ENCODE measurements around the gene ALG14.
"Not testable (repeated sequence)": the region's sequence is repeated elsewhere in the genome, so short reads cannot be mapped to it uniquely, and the experiment has no call there.

The ALG14 gene

GRCh38 chr1:95005584-95005983, 67.2 kb downstream of the ALG14 start:
- DNase-seq (ENCODE audit: low spot score) = no peak

DNA sequence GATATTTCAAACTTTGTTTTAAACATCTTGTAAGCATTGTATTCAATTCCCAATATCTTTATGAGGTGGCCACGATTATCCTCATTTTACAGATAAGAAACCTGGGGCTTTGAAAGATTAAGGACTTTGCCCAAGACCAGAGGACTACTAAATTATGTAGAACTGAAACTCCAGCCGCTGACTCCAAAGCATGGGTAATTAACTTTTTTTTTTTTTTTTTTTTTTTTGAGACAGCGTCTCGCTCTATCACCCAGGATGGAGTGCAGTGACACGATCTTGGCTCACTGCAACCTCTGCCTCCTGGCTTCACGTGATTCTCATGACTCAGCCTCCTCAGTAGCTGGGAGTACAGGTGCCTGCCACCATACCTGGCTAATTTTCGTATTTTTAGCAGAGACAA, 68.7 kb downstream of the ALG14 start:
- DNase-seq (ENCODE audit: low spot score) = no peak

DNA sequence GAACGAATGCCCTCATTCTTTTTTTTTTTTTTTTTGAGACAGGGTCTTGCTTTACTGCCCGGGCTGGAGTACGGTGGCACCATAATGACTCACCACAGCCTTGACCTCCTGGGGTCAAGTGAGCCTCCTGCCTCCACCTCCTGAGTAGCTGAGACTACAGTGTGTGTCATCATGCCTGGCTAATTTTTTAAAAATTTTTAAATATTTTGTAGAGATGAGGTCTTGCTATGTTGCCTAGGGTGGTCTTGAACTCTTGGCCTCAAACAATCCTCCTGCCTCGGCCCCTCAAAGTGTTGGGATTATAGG, 69.4 kb downstream of the ALG14 start:
- no peak for DNase-seq (ENCODE audit: low spot score)

DNA sequence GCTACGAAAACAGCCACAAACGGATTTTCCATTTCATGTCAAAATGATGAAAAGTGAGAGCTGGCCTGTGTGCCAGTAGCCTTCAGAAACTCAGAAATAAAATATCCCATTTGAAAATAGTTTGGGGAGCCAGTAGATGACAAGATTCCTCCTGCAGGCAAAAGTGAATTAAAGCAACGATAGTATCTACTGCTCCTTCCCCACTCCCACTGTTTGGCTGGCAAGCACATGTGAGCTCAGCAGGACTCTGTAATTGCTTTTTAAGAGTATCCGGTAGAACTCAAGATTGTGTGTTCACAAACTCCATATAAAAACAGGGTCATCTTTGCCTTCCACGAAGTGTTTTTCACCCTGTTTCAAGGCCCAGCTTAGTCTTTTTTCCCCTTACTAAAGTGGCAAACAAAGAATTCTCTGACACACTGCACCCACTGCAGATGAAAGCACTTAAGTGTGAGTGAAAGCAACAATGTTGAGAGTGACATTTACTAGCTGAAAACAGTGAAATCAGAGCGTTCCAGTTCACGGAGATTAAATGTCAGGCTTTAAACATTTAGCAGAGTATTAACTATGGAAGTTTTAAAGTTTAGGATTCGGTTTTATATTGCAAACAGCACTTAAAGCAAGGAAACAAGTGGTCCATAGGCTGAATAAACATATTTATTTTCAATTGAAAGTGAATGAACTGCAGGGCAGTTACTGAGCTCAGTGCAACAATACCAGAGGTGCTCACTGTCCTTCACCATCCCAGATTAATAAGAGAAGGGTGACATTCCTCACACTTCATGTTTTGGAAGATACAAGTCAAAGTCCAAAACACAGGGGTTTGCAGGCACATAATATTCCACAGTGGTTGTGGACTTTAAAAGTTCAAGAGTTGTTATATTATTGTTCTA, 70.0 kb downstream of the ALG14 start:
- DNase-seq (ENCODE audit: low spot score) = peak; percentile 46

DNA sequence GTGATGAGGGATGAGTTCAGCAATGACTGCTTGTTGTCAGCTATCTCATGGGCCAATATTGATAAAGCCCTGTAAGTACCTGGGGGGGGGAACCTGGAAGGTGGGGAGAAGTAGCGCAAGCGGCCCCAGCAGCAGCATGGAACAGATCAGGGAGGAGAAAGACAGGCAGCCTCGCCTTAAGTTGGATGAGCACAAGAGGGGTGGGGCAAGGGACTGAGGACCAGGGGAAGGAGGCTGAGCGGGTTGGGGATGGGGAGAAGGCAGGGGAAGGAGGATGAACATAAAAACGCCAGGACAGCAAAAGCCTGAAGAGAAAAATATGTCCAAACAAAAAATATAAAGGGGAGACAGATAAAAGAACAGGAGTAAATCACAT, 70.6 kb downstream of the ALG14 start:
- no peak for DNase-seq (ENCODE audit: low spot score)

DNA sequence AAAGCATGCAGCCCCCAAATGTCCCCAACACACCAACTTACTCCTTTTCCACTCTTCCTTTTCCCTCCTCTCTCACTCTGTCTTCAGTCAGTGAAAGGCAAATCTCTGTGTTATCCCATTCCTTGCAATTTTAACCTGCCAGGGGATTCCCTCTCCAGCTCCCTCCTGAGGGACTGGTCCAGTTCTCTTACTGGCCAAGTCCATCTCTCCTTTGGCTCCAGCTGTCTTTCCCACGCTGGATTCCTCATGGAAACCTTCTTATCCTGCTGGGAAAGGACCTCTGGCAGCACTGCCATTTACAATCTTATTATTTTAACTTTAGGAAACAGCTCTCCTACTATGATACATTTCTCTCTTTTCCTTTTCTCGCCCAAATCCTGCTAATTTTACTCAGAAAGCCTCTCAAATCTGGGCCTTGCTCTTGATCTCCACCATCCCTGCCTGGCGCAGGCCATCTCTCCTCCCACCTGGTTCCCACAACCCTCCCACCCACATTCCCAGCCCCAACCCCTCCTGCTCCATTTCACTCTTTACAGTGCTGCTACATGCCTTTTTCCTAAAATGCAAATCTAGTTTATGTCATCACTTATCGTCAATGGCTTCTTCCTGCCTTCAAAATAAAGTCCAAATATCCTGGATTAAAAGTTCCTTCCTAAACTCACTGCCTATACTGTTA, 73.2 kb downstream of the ALG14 start:
- no peak for DNase-seq (ENCODE audit: low spot score)

DNA sequence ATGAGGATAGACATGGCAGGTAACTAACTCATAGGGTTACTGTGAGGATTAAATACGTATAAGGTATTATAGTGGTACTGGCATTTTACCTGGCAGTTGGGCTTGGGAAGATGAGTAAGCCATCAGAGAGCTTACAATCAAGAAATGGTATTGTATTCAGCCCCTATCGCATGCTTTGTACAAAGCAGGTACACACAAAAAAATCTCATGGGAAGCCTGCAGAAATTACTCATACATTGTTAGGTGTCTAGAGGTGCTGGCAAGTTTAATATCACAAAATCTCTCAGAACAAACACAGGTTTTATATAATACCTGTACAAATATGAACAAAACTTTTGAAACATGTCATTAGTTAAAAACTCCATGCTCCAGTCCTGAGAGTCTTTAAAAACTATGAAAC, 74.0 kb downstream of the ALG14 start:
- DNase-seq (ENCODE audit: low spot score) = no peak

DNA sequence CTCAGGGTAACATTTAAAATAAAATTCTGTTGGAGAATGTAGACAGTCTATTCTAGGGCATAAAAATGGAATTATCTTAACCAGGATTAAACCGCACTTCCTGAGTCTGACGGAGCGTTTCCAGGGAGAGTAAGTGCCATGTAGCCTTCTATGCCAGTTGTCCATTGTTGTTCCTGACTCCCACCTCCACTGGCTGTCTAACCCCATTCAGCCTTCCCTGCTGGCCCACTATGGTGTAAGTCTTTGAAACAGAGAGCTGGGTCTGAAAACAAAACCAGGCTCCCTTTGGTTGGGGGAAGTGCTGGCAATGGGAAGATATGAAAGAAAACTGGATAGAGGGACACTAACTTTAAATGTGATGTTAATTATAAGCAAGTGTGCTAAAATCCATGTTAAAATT, 74.6 kb downstream of the ALG14 start:
- no peak for DNase-seq (ENCODE audit: low spot score)

DNA sequence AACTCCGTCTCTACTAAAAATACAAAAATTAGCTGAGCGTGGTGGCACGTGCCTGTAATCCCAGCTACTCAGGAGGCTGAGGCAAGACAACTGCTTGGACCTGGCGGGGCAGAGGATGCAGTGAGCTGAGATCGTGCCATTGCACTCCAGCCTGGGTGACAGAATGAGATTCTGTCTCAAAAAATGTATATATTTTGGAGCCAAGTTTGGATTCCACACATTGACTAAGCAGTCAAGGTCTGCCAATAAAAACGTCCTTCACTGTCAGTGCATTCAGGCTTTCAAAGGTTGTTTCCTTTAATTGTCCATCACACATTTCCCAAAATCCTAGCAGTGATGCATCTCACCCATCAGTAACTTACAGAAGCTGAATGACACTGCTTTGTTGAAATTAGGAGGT, 77.2 kb downstream of the ALG14 start:
- DNase-seq (ENCODE audit: low spot score) = not testable (repeated sequence)

- no peak for DNase-seq (ENCODE audit: low spot score)
Measured at GRCh38 chr1:94994805-94995204, 77.9 kb downstream of the ALG14 start.

DNA sequence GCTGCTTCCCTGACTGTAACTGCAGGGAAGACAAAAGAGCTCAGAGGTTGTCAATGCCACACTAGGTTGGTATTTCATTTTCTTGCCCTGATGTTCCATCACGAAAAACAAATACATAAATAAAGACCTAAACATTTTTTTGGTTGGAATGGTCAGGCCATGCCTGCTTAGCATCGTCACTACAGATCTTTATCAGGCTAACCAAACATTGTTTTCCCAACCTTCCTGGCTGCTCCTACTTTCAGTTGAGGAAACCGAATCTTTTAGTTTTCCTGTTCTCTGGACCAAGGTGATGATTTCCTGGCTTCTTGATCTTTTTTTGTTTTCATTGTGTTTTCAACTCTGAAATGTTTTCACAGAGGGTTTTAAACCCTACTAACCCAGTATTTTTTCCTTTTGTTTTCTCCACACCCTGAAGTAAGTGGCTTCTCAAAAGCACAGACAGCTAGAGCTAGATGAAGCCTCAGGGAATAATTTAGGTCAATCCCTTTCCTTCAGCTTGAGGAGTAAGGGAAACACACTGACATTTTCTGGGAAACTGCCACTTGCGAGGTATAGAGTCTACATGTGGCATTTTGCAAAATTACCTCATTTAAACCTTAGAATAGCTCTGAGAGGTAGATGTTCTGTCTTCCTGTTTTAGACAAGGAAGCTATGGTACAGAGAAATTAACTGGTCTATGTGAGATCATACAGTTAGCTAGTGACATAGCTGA, 78.7 kb downstream of the ALG14 start:
- DNase-seq (ENCODE audit: low spot score) = no peak

GRCh38 chr1:94992863-94993563, 79.7 kb downstream of the ALG14 start:
- DNase-seq (ENCODE audit: low spot score) = no peak

DNA sequence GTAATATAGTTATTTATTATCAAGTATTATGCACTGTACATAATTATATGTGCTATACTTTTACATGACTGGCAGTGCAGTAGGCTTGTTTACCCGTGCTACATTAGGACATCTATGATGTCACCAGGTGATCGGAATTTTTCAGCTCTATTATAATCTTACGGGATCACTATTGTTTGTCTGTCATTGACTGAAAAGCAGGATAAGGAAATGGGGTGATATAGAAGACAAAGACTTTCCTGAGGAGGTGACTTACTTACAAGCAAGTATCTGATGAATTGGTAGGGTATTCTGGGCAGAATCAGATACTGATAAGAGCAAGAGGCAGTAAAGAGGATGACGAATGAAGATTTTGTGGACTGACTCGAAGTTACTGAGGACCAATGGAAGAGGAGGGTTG, 80.6 kb downstream of the ALG14 start:
- no peak for DNase-seq (ENCODE audit: low spot score)

- DNase-seq (ENCODE audit: low spot score) = no peak
Measured at GRCh38 chr1:94989911-94990473, 82.8 kb downstream of the ALG14 start.

DNA sequence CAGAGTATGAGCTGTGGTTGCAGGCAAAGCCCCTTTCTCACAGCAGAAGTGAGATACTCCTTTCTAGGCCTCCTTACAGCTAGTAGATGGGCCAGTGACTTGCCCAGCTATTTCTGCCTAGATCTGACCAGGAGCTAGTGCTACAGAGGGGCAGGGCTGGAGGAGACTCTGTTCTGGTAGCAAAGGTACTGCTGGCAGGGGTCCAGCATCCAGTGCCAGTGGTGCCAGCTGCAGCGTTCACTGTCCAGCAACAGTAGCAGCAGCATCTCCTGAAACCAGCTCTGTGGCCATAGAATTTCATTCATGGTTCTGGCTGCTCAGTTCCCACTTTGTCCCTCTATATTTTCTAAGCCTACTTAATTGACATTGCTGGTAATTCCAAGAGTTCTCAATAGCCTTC, 83.4 kb downstream of the ALG14 start:
- DNase-seq (ENCODE audit: low spot score) = no peak

GRCh38 chr1:94988356-94988755, 84.4 kb downstream of the ALG14 start:
- no peak for DNase-seq (ENCODE audit: low spot score)

DNA sequence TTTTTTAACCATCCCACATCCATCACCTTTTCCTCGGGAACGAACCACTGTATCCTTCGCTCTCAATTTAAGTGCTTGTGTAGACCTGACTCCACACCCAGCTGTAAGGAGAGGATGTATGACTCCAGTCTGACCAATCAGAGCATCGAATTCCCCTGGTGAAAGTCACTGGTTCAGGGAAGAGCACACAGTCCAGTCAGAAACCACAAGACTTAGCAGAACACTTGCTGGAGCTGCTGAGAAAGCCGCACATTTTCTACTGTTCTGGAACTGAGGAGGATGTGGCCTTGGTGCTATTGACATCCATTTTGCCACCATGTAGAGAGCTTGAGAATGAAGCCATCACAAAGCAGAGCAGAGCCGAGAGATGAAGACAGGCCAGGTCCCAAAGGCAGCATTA, 86.0 kb downstream of the ALG14 start:
- DNase-seq (ENCODE audit: low spot score) = no peak

- peak; percentile 76 for DNase-seq (ENCODE audit: low spot score)
Measured at GRCh38 chr1:94983171-94983739, 89.5 kb downstream of the ALG14 start.

DNA sequence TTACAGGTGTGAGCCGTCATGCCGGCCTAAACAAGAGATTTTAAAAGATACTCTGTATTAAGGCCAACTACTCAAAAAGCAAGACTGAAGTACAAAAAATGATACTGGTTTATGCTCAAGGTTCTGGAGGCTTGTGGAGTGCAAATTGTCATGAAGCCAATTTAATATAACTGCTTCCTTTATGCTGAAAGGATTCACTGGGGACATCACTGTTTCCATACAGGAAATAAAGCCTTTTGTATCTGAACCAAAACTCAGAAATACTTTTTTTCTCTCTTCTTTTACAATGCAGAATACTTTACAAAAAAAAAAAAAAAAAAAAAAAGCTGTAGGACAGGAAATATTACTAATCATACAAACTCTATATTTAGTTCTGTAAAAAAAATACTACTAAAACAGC, 90.4 kb downstream of the ALG14 start:
- no peak for DNase-seq (ENCODE audit: low spot score)

DNA sequence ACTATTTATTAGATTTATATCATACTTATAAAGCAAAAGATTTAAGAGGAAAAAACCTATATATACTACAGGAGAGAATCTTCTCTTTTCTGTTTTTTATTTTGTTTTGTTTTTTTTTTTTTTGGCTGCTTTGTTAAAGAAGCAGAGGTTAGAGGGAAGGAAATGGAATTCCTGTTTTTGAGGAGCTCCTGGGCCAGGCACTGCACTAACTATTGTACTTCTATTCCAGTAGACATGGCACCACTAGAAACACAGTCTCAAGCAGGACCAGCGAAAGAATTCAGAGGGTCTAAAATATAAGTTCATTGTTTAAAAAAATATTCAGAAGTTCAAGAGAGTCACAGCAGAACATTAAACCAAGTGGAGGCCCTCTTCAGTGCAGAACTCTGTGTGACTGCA, 91.2 kb downstream of the ALG14 start:
- DNase-seq (ENCODE audit: low spot score) = no peak

- DNase-seq (ENCODE audit: low spot score) = no peak
Measured at GRCh38 chr1:94980582-94981574, 91.9 kb downstream of the ALG14 start.
